Left ventricle myocardium inferior (tissue), 1 donor: ENCODE measurements around the gene RHPN2. TPM values are rescaled to one million over a fixed set of nuclear protein-coding genes. Genes with fewer than 3 reads are reported as not detected.
"Not testable (repeated sequence)": the region's sequence is repeated elsewhere in the genome, so short reads cannot be mapped to it uniquely, and the experiment has no call there.

Experiments used
- DNase-seq: peaks from one replicate; pipeline ENCODE4 v3.0.0-alpha.2; 2020
- H3K27ac ChIP-seq: fragments of 200-600 bp; replicated peaks from 2 replicates; pipeline ENCODE4 v1.8.0; 2021
- H3K27me3 ChIP-seq: fragments of 200-600 bp; 2 replicates; pipeline ENCODE4 v1.8.0; 2021; ENCODE audit warnings: low read depth
- H3K36me3 ChIP-seq: fragments of 200-600 bp; 2 replicates; pipeline ENCODE4 v1.8.0; 2021
- H3K4me1 ChIP-seq: fragments of 200-600 bp; 2 replicates; pipeline ENCODE4 v1.8.0; 2021
- H3K4me3 ChIP-seq: fragments of 200-600 bp; 2 replicates; pipeline ENCODE4 v1.8.0; 2021; ENCODE audit warnings: mild to moderate bottlenecking, moderate library complexity
- H3K9me3 ChIP-seq: fragments of 200-600 bp; replicated peaks from 2 replicates; pipeline ENCODE4 v1.8.0; 2021
- CTCF ChIP-seq: fragments of 200-600 bp; IDR thresholded peaks from 2 replicates; pipeline ENCODE4 v1.8.0; 2021; ENCODE audit warnings: antibody characterized with exemption, mild to moderate bottlenecking, borderline replicate concordance
- intact Hi-C: fragments of 100-400 bp; cut with micrococcal nuclease; formaldehyde crosslinking; loops from one replicate; pipeline ENCODE4 v1.11.0; 2022
- total RNA-seq: library from RNA; stranded (reverse); fragmentation: NEBNext Ultra II Directional; extraction: Animal tissue kit (Norgen Biotek cat#: 25700); gene quantifications from one replicate; pipeline ENCODE4 v1.2.1, GENCODE V29; 2021
- donor health status: DM: no; HTN: yes; CAD: no; lungs with severe emphysema.

The RHPN2 gene
- total RNA-seq, 1 donor from 2014 or later, result 1.0 TPM

- Histone ChIP-seq H3K27ac (no peak overlapping the region), H3K4me3 (no peak overlapping the region), H3K4me1 (peaks cover 21% of the 10 kb centered on the region), H3K36me3 (peaks cover 50% of the 10 kb centered on the region), H3K27me3 (no peaks in the 10 kb centered on the region), H3K9me3 (no peaks in the 10 kb centered on the region)
- no peak for DNase-seq
- no peak for TF ChIP-seq CTCF
- intact Hi-C loops, result no loop called here
Measured at GRCh38 chr19:32966750-32967149, 97.9 kb downstream of the RHPN2 start.

- H3K27ac ChIP-seq, result no peak overlapping the region
- DNase-seq, result no peak
- H3K36me3 ChIP-seq, result peaks cover 95% of the 10 kb centered on the region
- no peak overlapping the region for H3K4me3 ChIP-seq
- no peaks in the 10 kb centered on the region for H3K4me1 ChIP-seq
- no peaks in the 10 kb centered on the region for H3K27me3 ChIP-seq
- no peak for TF ChIP-seq CTCF
- H3K9me3 ChIP-seq, result no peaks in the 10 kb centered on the region
- intact Hi-C loops, result no loop called here
Measured at GRCh38 chr19:32945260-32945659, 119.4 kb downstream of the RHPN2 start.

GRCh38 chr19:32941273-32941672 is 123.4 kb downstream of the RHPN2 start:
- H3K4me1 ChIP-seq, H3K9me3 ChIP-seq, intact Hi-C loops, H3K27ac ChIP-seq, H3K27me3 ChIP-seq, H3K4me3 ChIP-seq, DNase-seq: not testable (repeated sequence)
- peaks cover 91% of the 10 kb centered on the region for H3K36me3 ChIP-seq

- no peaks in the 10 kb centered on the region for H3K4me1 ChIP-seq
- TF ChIP-seq CTCF, result no peak
- H3K27ac ChIP-seq, result no peak overlapping the region
- no peaks in the 10 kb centered on the region for H3K27me3 ChIP-seq
- intact Hi-C loops, result no loop called here
- peaks cover 92% of the 10 kb centered on the region for H3K36me3 ChIP-seq
- no peaks in the 10 kb centered on the region for H3K9me3 ChIP-seq
- DNase-seq, result no peak
- no peak overlapping the region for H3K4me3 ChIP-seq
Measured at GRCh38 chr19:32936065-32936464, 128.6 kb downstream of the RHPN2 start.

- H3K9me3 ChIP-seq, result no peaks in the 10 kb centered on the region
- no peak overlapping the region for H3K27ac ChIP-seq
- H3K4me1 ChIP-seq, result no peaks in the 10 kb centered on the region
- intact Hi-C loops, result no loop called here
- peaks cover 92% of the 10 kb centered on the region for H3K36me3 ChIP-seq
- no peak overlapping the region for H3K4me3 ChIP-seq
- H3K27me3 ChIP-seq, result no peaks in the 10 kb centered on the region
- TF ChIP-seq CTCF, result no peak
- no peak for DNase-seq
Measured at GRCh38 chr19:32935629-32936028, 129.1 kb downstream of the RHPN2 start.

- peaks cover 98% of the 10 kb centered on the region for H3K36me3 ChIP-seq
- H3K27me3 ChIP-seq, result no peaks in the 10 kb centered on the region
- TF ChIP-seq CTCF, result no peak
- H3K9me3 ChIP-seq, result peaks cover 6% of the 10 kb centered on the region
- H3K4me1 ChIP-seq, result no peaks in the 10 kb centered on the region
- no peak for DNase-seq
- no peak overlapping the region for H3K4me3 ChIP-seq
- H3K27ac ChIP-seq, result no peak overlapping the region
- intact Hi-C loops, result no loop called here
Measured at GRCh38 chr19:32933571-32933970, 131.1 kb downstream of the RHPN2 start.
